ENCODE measurements around the gene FAM111A. TPM values are rescaled to one million over a fixed set of nuclear protein-coding genes. Genes with fewer than 3 reads are reported as not detected.

FAM111A gene
- total and polyA plus RNA-seq, 2 donors from 2014 or later, result 14.2 to 42.2 TPM

DNA sequence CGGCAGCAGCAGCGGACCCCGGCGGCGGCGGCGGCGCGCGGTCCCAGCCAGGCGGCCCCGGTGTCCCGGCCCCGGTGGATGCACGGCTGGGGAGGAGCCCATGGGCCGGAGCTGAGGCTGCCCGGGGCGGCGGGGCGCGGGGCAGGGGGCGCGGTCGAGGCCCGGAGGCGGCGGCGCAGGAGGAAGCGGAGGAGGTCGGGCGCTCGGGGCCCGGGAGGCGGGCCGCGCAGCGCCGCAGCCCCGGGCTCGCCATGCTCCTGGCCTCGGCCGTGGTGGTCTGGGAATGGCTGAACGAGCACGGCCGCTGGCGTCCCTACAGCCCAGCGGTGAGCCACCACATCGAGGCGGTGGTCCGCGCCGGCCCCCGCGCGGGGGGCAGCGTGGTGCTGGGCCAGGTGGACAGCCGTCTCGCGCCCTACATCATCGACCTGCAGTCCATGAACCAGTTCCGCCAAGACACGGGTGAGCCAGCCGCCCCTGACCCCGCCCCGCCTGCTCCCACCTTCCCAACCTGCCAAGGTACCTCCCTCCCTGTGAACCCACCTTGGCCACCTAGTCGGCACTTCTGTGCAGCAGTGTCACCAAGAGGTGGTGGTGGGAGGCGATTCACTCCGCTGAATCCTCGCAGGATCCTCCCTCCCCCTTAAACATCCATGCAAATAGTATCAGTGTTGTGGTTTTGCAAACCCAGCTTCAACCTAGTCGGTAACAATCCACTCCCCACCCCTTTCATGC is 29.9 kb downstream of the FAM111A start:
- peak; percentile 54 to 86 (median 60) for DNase-seq
- H3K9ac ChIP-seq (ENCODE audit: low read length in 3 of 3), result peak overlapping the region; percentile 28 to 67 (median 57)

DNA sequence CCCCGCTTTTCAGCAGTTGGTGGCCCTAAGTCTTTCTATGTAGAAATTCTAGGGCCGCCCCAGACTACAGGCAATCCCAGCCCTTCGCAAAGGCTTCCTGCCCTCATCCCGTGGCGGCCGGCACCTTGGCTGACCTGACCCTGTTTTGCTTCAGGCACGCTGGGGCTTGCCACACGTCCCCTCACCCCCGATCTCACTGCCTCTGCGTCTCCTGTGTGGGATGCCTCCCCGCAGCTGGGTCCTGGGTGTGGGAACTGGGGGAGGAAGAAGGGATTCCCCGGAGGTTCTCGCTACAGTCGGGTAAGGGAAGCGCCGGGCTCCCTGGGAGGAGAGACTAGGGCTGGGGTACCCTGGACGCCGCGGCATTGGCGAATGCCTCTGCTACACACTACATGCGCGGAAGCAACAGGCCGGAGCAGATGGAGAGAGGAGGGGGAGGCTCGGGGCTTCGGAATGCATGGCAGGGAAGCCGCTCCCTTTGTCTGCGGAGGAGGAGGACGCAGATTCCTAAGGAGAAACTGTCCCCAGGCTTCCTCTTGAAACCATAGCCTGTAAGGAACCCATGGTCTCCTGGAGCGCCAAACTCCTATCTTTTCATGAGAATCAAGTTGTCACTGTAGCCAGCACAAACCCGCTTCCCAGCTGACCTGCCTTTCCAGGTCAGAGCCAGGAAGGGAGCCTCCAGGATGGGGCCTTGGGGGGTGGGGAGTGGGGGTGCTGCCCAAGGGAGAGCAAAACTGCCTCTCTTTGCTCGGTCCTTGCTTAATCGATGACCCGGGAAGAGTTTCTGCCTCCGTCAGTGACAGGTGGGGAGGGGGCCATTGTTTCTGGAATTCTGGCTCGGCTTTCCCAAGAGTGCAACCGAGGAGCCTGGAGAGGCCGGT is 30.7 kb downstream of the FAM111A start:
- Histone ChIP-seq H3K9me3 (ENCODE audit: control insufficient read depth in 2 of 3, insufficient read depth in 1 of 3, low read length in 3 of 3) (no peaks in the 10 kb centered on the region), H3K4me1 (ENCODE audit: control insufficient read depth in 2 of 3, insufficient read depth in 2 of 3, low read depth in 1 of 3, low read length in 3 of 3) (peaks cover 6 to 29% (median 10%) of the 10 kb centered on the region in 3 donors), H3K36me3 (ENCODE audit: control insufficient read depth in 2 of 3, insufficient read depth in 3 of 3, low read length in 3 of 3) (no peaks in the 10 kb centered on the region), H3K27me3 (ENCODE audit: control insufficient read depth, insufficient read depth, low read length) (no peaks in the 10 kb centered on the region), H3K9ac (ENCODE audit: low read length in 3 of 3) (peak overlapping the region; percentile 51 to 67 (median 57)), H3K27ac (ENCODE audit: low read depth in 2 of 2, low read length in 2 of 2) (peak overlapping the region; percentile 68 to 81), H3K4me3 (ENCODE audit: low read length in 3 of 3) (peak overlapping the region; percentile 73 to 86 (median 77))
- intact Hi-C loops (cut with DNase I), result loop anchor here (5.0 kb wide), 2 partner anchors 34 to 114 kb away; no protein-coding TSS in a partner anchor
- FAIRE-seq, result no peak
- TF ChIP-seq, protein P1, sequence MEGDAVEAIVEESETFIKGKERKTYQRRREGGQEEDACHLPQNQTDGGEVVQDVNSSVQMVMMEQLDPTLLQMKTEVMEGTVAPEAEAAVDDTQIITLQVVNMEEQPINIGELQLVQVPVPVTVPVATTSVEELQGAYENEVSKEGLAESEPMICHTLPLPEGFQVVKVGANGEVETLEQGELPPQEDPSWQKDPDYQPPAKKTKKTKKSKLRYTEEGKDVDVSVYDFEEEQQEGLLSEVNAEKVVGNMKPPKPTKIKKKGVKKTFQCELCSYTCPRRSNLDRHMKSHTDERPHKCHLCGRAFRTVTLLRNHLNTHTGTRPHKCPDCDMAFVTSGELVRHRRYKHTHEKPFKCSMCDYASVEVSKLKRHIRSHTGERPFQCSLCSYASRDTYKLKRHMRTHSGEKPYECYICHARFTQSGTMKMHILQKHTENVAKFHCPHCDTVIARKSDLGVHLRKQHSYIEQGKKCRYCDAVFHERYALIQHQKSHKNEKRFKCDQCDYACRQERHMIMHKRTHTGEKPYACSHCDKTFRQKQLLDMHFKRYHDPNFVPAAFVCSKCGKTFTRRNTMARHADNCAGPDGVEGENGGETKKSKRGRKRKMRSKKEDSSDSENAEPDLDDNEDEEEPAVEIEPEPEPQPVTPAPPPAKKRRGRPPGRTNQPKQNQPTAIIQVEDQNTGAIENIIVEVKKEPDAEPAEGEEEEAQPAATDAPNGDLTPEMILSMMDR (IDR thresholded peaks at IDR 0.05; ENCODE audit: borderline replicate concordance, extremely low read depth, insufficient read depth), result no peak
- peak; percentile 81 to 90 (median 86) for DNase-seq

More for the DNA sequence above, 29.9 kb downstream of the FAM111A start:
- Histone ChIP-seq H3K36me3 (ENCODE audit: control insufficient read depth in 2 of 3, insufficient read depth in 3 of 3, low read length in 3 of 3) (no peaks in the 10 kb centered on the region), H3K9me3 (ENCODE audit: control insufficient read depth in 2 of 3, insufficient read depth in 1 of 3, low read length in 3 of 3) (no peaks in the 10 kb centered on the region), H3K4me1 (ENCODE audit: control insufficient read depth in 2 of 3, insufficient read depth in 2 of 3, low read depth in 1 of 3, low read length in 3 of 3) (peaks cover 6 to 24% (median 8%) of the 10 kb centered on the region in 3 donors), H3K27me3 (ENCODE audit: control insufficient read depth, insufficient read depth, low read length) (no peaks in the 10 kb centered on the region), H3K4me3 (ENCODE audit: low read length in 3 of 3) (peak overlapping the region; percentile 73 to 86 (median 77)), H3K27ac (ENCODE audit: low read depth in 2 of 2, low read length in 2 of 2) (peak overlapping the region; percentile 68 to 81)
- FAIRE-seq, result no peak
- intact Hi-C loops (cut with DNase I), result loop anchor here (5.0 kb wide), 2 partner anchors 35 to 115 kb away; no protein-coding TSS in a partner anchor
- TF ChIP-seq, protein P1 (IDR thresholded peaks at IDR 0.05; ENCODE audit: borderline replicate concordance, extremely low read depth, insufficient read depth), result no peak

DNA sequence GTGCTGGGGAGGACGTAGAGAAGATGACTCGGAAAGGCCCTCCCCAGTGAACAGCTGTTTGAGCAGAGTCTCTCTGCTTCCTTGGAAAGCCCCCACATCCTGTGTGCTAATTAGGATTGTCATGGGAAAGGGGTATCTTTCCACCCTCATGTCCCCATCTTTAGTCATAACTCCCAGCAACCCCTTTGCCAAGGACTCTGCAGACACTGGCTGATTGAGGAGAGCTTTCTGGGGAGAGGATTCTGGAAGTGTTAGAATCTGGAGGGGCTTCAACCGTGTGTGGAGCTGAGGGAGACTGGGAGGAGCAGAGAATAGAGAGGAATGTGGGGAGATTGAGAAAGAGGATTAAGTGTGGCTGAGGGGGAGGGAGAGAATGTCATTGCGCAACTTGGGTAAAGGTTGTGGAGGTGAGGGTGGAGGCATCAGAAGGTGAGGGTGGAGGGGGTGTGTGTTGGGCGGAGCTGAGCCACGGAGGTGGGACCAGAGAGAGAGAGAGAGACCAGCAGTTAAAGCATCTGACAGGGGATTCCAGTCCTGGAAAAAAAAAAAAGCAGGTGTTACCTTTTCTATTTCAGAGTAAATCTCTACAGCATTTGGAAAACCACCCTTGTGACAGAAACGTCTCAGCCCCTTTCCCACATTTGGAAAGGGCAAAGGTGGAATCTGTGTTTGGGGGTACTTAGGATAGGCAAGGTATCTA is 31.5 kb downstream of the FAM111A start:
- peak overlapping the region; percentile 73 to 86 (median 77) for H3K4me3 ChIP-seq (ENCODE audit: low read length in 3 of 3)
- intact Hi-C loops (cut with DNase I), result loop anchor here (5.0 kb wide), 2 partner anchors 33 to 113 kb away; no protein-coding TSS in a partner anchor
- TF ChIP-seq, protein P1 (IDR thresholded peaks at IDR 0.05; ENCODE audit: borderline replicate concordance, extremely low read depth, insufficient read depth), result no peak
- H3K9ac ChIP-seq (ENCODE audit: low read length in 3 of 3), result peak overlapping the region in 2 of 3 donors; percentile 7 to 57
- H3K9me3 ChIP-seq (ENCODE audit: control insufficient read depth in 2 of 3, insufficient read depth in 1 of 3, low read length in 3 of 3), result no peaks in the 10 kb centered on the region
- peak; percentile 52 to 85 (median 72) for DNase-seq
- FAIRE-seq, result no peak
- peak overlapping the region; percentile 68 to 81 for H3K27ac ChIP-seq (ENCODE audit: low read depth in 2 of 2, low read length in 2 of 2)
- H3K36me3 ChIP-seq (ENCODE audit: control insufficient read depth in 2 of 3, insufficient read depth in 3 of 3, low read length in 3 of 3), result no peaks in the 10 kb centered on the region
- no peaks in the 10 kb centered on the region for H3K27me3 ChIP-seq (ENCODE audit: control insufficient read depth, insufficient read depth, low read length)
- peaks cover 6 to 29% (median 10%) of the 10 kb centered on the region in 3 donors for H3K4me1 ChIP-seq (ENCODE audit: control insufficient read depth in 2 of 3, insufficient read depth in 2 of 3, low read depth in 1 of 3, low read length in 3 of 3)
